Measurements from ENCODE around the gene NXPE3.

GRCh38 chr3:101784855-101785613 is 6.0 kb downstream of the NXPE3 start:
- TF ChIP-seq CSRNP3 (CRISPR knock-in tag; IDR thresholded peaks at IDR 0.05) (no peak), CREB5 (CRISPR knock-in tag; IDR thresholded peaks at IDR 0.05; ENCODE audit: low read depth) (no peak), ZFP30 (CRISPR knock-in tag; IDR thresholded peaks at IDR 0.05) (no peak), SNAI2 (CRISPR knock-in tag; IDR thresholded peaks at IDR 0.05) (no peak)

Measured in SK-N-SH treated with all-trans-retinoic acid at 6 μM for 48 hours (cell line).